Subcutaneous abdominal adipose tissue (tissue), 5 donors: ENCODE results near the gene PLCG2.

Experiments
- H3K27ac ChIP-seq: one replicate; pipeline ENCODE4 v1.7.0; 2013; ENCODE audit warnings: low read depth, mild to moderate bottlenecking, inconsistent platforms, low read length, moderate library complexity
- H3K27me3 ChIP-seq, 5 donors: one replicate each; pipeline ENCODE4 v1.7.0; 2013; ENCODE audit warnings: low read length in 5 of 5, inconsistent platforms in 1 of 5; ENCODE audit not compliant: control insufficient read depth in 5 of 5, insufficient read depth in 4 of 5
- H3K36me3 ChIP-seq, 5 donors: one replicate each; pipeline ENCODE4 v1.7.0; 2013; ENCODE audit warnings: low read length in 5 of 5; ENCODE audit not compliant: control insufficient read depth in 5 of 5, insufficient read depth in 5 of 5
- H3K4me1 ChIP-seq, 5 donors: one replicate each; pipeline ENCODE4 v1.7.0; 2013; ENCODE audit warnings: low read length in 5 of 5, mild to moderate bottlenecking in 3 of 5, moderate library complexity in 1 of 5; ENCODE audit not compliant: control insufficient read depth in 5 of 5, insufficient read depth in 5 of 5
- H3K4me3 ChIP-seq, 5 donors: one replicate each; pipeline ENCODE4 v1.7.0; 2013; ENCODE audit warnings: low read length in 5 of 5, low read depth in 1 of 5
- H3K9ac ChIP-seq, 5 donors: one replicate each; pipeline ENCODE4 v1.7.0; 2013; ENCODE audit warnings: low read length in 5 of 5, mild to moderate bottlenecking in 4 of 5, moderate library complexity in 3 of 5
- H3K9me3 ChIP-seq, 5 donors: one replicate each; pipeline ENCODE4 v1.7.0; 2013; ENCODE audit warnings: low read length in 5 of 5; ENCODE audit not compliant: control insufficient read depth in 5 of 5
- donor health status: healthy.
- donor health status: healthy.
- donor health status: healthy.
- donor health status: healthy.
- donor health status: healthy.

PLCG2 gene

GRCh38 chr16:81937305-81938038 is 158.4 kb downstream of the PLCG2 start:
- Histone ChIP-seq H3K4me3 (no peak overlapping the region), H3K9ac (peak overlapping the region in 1 of 5 donors; percentile 16), H3K9me3 (no peaks in the 10 kb centered on the region), H3K4me1 (peaks cover 0 to 24% (median 0%) of the 10 kb centered on the region in 5 donors), H3K27me3 (no peaks in the 10 kb centered on the region), H3K27ac (no peak overlapping the region), H3K36me3 (peaks cover 0 to 67% (median 15%) of the 10 kb centered on the region in 5 donors)

- peaks cover 0 to 24% (median 0%) of the 10 kb centered on the region in 5 donors for H3K4me1 ChIP-seq
- H3K9me3 ChIP-seq = no peaks in the 10 kb centered on the region
- H3K4me3 ChIP-seq = no peak overlapping the region
- H3K36me3 ChIP-seq = peaks cover 0 to 68% (median 16%) of the 10 kb centered on the region in 5 donors
- H3K27ac ChIP-seq = no peak overlapping the region
- H3K9ac ChIP-seq = no peak overlapping the region
- no peaks in the 10 kb centered on the region for H3K27me3 ChIP-seq
These were observed 159.5 kb downstream of the PLCG2 start for GRCh38 chr16:81938326-81939163.

GRCh38 chr16:81939164-81940056 is 160.3 kb downstream of the PLCG2 start:
- Histone ChIP-seq H3K4me3 (no peak overlapping the region), H3K27ac (no peak overlapping the region), H3K9ac (no peak overlapping the region), H3K9me3 (no peaks in the 10 kb centered on the region), H3K4me1 (peaks cover 0 to 24% (median 0%) of the 10 kb centered on the region in 5 donors), H3K27me3 (no peaks in the 10 kb centered on the region), H3K36me3 (peaks cover 3 to 63% (median 18%) of the 10 kb centered on the region in 5 donors)

- no peaks in the 10 kb centered on the region for H3K9me3 ChIP-seq
- H3K36me3 ChIP-seq = peaks cover 7 to 66% (median 21%) of the 10 kb centered on the region in 5 donors
- no peak overlapping the region for H3K9ac ChIP-seq
- H3K4me1 ChIP-seq = peaks cover 0 to 24% (median 0%) of the 10 kb centered on the region in 5 donors
- no peak overlapping the region for H3K4me3 ChIP-seq
- H3K27ac ChIP-seq = no peak overlapping the region
- no peaks in the 10 kb centered on the region for H3K27me3 ChIP-seq
These were observed 161.9 kb downstream of the PLCG2 start for GRCh38 chr16:81940781-81941560.

GRCh38 chr16:81942007-81942601 is 163.0 kb downstream of the PLCG2 start:
- Histone ChIP-seq H3K4me1 (peaks cover 0 to 23% (median 0%) of the 10 kb centered on the region in 5 donors), H3K36me3 (peaks cover 4 to 66% (median 19%) of the 10 kb centered on the region in 5 donors), H3K9ac (no peak overlapping the region), H3K27ac (no peak overlapping the region), H3K4me3 (no peak overlapping the region), H3K27me3 (no peaks in the 10 kb centered on the region), H3K9me3 (no peaks in the 10 kb centered on the region)

- Histone ChIP-seq H3K36me3 (peaks cover 2 to 53% (median 29%) of the 10 kb centered on the region in 5 donors), H3K9me3 (no peaks in the 10 kb centered on the region), H3K27me3 (no peaks in the 10 kb centered on the region), H3K4me3 (no peak overlapping the region), H3K4me1 (no peaks in the 10 kb centered on the region), H3K27ac (no peak overlapping the region), H3K9ac (no peak overlapping the region)
These were observed 166.6 kb downstream of the PLCG2 start for GRCh38 chr16:81945665-81946064.

- Histone ChIP-seq H3K4me1 (no peaks in the 10 kb centered on the region), H3K27ac (no peak overlapping the region), H3K27me3 (no peaks in the 10 kb centered on the region), H3K36me3 (peaks cover 2 to 53% (median 29%) of the 10 kb centered on the region in 5 donors), H3K9me3 (peaks cover 2 to 4% (median 4%) of the 10 kb centered on the region in 5 donors), H3K9ac (no peak overlapping the region), H3K4me3 (no peak overlapping the region)
These were observed 167.1 kb downstream of the PLCG2 start for GRCh38 chr16:81946206-81946605.

- no peak overlapping the region for H3K9ac ChIP-seq
- H3K27me3 ChIP-seq = no peaks in the 10 kb centered on the region
- H3K36me3 ChIP-seq = peaks cover 2 to 28% (median 17%) of the 10 kb centered on the region in 5 donors
- no peaks in the 10 kb centered on the region for H3K4me1 ChIP-seq
- H3K27ac ChIP-seq = no peak overlapping the region
- H3K4me3 ChIP-seq = no peak overlapping the region
- H3K9me3 ChIP-seq = peaks cover 6 to 12% (median 10%) of the 10 kb centered on the region in 5 donors
These were observed 172.5 kb downstream of the PLCG2 start for GRCh38 chr16:81951564-81951963.
